Measurements from ENCODE around the gene SYT2.
"Not testable (repeated sequence)": the region's sequence is repeated elsewhere in the genome, so short reads cannot be mapped to it uniquely, and the experiment has no call there.

Gene SYT2

DNA sequence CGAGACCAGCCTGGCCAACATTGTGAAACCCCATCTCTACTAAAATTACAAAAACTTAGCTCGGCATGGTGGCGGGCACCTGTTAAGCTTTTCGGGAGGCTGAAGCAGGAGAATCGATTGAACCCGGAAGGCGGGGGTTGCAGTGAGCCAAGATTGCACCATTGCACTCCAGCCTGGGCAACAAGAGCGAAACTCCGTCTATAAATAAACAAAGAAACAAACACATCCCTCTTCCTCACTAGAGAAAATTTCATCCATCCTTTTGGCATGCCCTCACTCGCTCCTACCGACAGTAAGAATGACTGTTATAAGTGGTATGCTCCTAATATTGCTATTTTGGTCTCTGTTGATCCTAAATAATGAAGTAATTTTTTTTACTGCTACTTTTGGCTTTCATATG is 166.7 kb downstream of the SYT2 start:
- H3K27me3 ChIP-seq (ENCODE audit: control insufficient read depth in 1 of 2, insufficient read depth in 2 of 2, low read length in 2 of 2); H3K36me3 ChIP-seq (ENCODE audit: control insufficient read depth in 1 of 2, insufficient read depth in 2 of 2, low read length in 2 of 2); H3K4me1 ChIP-seq (ENCODE audit: control insufficient read depth in 1 of 2, insufficient read depth in 2 of 2, low read length in 2 of 2); H3K27ac ChIP-seq (ENCODE audit: low read depth, low read length); H3K4me3 ChIP-seq (ENCODE audit: low read depth in 1 of 2, low read length in 2 of 2); H3K9me3 ChIP-seq (ENCODE audit: control insufficient read depth in 1 of 2, low read length in 2 of 2); H3K9ac ChIP-seq (ENCODE audit: low read depth in 1 of 2, low read length in 2 of 2): not testable (repeated sequence)

DNA sequence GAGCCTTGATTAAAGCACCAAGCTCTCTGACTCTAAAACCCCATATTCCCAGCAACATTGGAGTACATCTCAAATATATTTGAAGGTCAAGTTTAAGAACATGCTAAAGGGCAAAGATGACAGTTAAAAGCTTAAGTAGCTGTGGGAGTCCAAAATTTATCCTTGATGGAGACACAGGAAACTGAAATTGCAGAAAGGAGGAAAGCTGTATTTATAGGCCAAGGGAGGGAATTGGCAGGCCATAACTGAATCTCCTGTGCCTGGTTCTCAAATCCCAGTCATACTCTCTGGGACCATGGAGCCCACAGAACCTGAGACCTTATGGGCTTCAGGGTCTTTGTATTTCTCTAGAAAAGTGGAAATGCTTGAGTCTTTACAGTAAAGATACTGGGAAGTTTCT is 167.8 kb downstream of the SYT2 start:
- H3K9ac ChIP-seq (ENCODE audit: low read depth in 1 of 2, low read length in 2 of 2); H3K9me3 ChIP-seq (ENCODE audit: control insufficient read depth in 1 of 2, low read length in 2 of 2); H3K27me3 ChIP-seq (ENCODE audit: control insufficient read depth in 1 of 2, insufficient read depth in 2 of 2, low read length in 2 of 2); H3K4me1 ChIP-seq (ENCODE audit: control insufficient read depth in 1 of 2, insufficient read depth in 2 of 2, low read length in 2 of 2); H3K4me3 ChIP-seq (ENCODE audit: low read depth in 1 of 2, low read length in 2 of 2); H3K27ac ChIP-seq (ENCODE audit: low read depth, low read length); H3K36me3 ChIP-seq (ENCODE audit: control insufficient read depth in 1 of 2, insufficient read depth in 2 of 2, low read length in 2 of 2): not testable (repeated sequence)

DNA sequence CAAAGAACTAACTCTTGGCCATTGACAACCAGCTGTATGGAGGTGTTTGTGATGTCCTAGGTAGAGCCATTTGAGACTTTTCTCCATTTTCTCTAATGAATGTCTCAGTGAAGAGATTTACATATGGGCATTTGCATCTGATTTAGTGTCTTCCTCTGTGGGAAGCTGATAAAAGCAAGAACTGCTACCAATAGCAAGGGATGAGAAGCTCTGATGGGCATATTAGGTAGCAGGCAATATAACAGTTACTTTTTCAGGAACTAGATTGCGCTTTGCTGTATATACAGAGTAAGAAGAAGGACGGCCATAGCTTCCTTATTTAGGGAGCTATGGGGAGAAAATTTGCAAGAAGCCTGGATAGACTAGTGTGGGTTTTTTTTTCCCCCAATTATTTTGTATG is 169.4 kb downstream of the SYT2 start:
- H3K9ac ChIP-seq (ENCODE audit: low read depth in 1 of 2, low read length in 2 of 2): peak overlapping the region in 1 of 2 donors; percentile 37
- peak overlapping the region in 1 of 2 donors; percentile 55 for H3K4me3 ChIP-seq (ENCODE audit: low read depth in 1 of 2, low read length in 2 of 2)
- H3K27me3 ChIP-seq (ENCODE audit: control insufficient read depth in 1 of 2, insufficient read depth in 2 of 2, low read length in 2 of 2); H3K4me1 ChIP-seq (ENCODE audit: control insufficient read depth in 1 of 2, insufficient read depth in 2 of 2, low read length in 2 of 2); H3K9me3 ChIP-seq (ENCODE audit: control insufficient read depth in 1 of 2, low read length in 2 of 2); H3K36me3 ChIP-seq (ENCODE audit: control insufficient read depth in 1 of 2, insufficient read depth in 2 of 2, low read length in 2 of 2): not testable (repeated sequence)
- peak overlapping the region; percentile 63 for H3K27ac ChIP-seq (ENCODE audit: low read depth, low read length)
